ENCODE data around the gene CLCN6. TPM values are rescaled to one million over a fixed set of nuclear protein-coding genes. Genes with fewer than 3 reads are reported as not detected.

Gene CLCN6
- total and polyA plus RNA-seq, 2 of the 8 experiments (the other 6 are each of a cell fraction or from before 2014, with no cell fraction given): 15.7 to 26.0 TPM

DNA sequence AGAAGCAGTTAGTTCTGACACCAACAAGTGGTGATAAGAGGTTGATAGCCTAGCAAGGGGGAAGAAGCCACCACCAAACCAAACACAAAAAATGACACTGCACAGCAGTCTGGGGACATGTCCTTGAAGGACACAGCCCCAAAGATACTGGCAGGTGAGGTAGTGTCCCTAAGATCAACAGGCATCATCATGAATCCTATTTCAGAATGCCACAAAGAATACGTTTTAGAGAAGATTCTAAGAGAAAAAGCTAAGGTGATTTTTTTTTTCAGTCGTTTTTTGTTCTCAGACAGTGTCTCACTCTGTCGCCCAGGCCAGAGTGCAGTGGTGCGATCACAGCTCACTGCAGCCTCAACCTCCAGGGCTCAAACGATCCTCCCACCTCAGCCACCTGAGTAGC, 19.8 kb upstream of the CLCN6 start:
- Histone ChIP-seq H3K23ac (ENCODE audit: insufficient read length) (no peak overlapping the region), H4K8ac (ENCODE audit: extremely low read depth, insufficient read depth, low read length) (no peak overlapping the region), H2BK15ac (ENCODE audit: low read length) (peak overlapping the region; percentile 95), H3K23me2 (ENCODE audit: low read depth, low read length) (no peaks in the 10 kb centered on the region), H3K79me1 (ENCODE audit: low read depth, low read length) (no peaks in the 10 kb centered on the region), H3K79me2 (ENCODE audit: control insufficient read depth in 1 of 2, insufficient read depth in 2 of 2, low read length in 2 of 2) (no peaks in the 10 kb centered on the region), H2AK5ac (ENCODE audit: low read depth, low read length) (0 out of 2 replicates have a peak overlapping the region, but pooled peaks have one; percentile 90), H2BK20ac (ENCODE audit: low read length) (0 out of 2 replicates have a peak overlapping the region, but pooled peaks have one; percentile 80), H3K4me2 (ENCODE audit: insufficient read depth in 1 of 2, low read depth in 2 of 2, low read length in 2 of 2) (no peak overlapping the region), H3K36me3 (ENCODE audit: control insufficient read depth in 2 of 4, insufficient read depth in 4 of 4, low read length in 3 of 4) (peaks cover 0 to 6% (median 2%) of the 10 kb centered on the region in 4 experiments; a peak in 3 of 8 replicates), H2BK12ac (ENCODE audit: low read depth, low read length) (peak overlapping the region; percentile 92), H2AFZ (ENCODE audit: low read length) (no peak overlapping the region), H3K14ac (ENCODE audit: insufficient read length) (no peak overlapping the region), H2BK5ac (ENCODE audit: low read depth, low read length) (no peak overlapping the region), H3K9ac (replicated peaks in 1 of 4; ENCODE audit: extremely low read depth in 1 of 4, low read depth in 3 of 4, low read length in 3 of 4) (no peak overlapping the region), H3K27ac (ENCODE audit: low read depth, low read length) (no peak overlapping the region), H3K27me3 (replicated peaks in 1 of 4; ENCODE audit: control insufficient read depth in 3 of 4, extremely low read depth in 1 of 4, insufficient read depth in 3 of 4, low read length in 3 of 4) (no peaks in the 10 kb centered on the region), H3K4me1 (replicated peaks in 1 of 4; ENCODE audit: control insufficient read depth in 3 of 4, insufficient read depth in 4 of 4, low read length in 3 of 4) (peaks cover 7 to 34% (median 25%) of the 10 kb centered on the region in 4 experiments), H4K20me1 (replicated peaks in 1 of 2; ENCODE audit: control insufficient read depth in 1 of 2, insufficient read depth in 2 of 2, low read length in 2 of 2) (peaks cover 0 to 3% of the 10 kb centered on the region in 2 experiments), H3K4ac (replicated peaks; ENCODE audit: insufficient read length, low read depth, low read length) (peak overlapping the region; percentile 55), H3K4me3 (ENCODE audit: extremely low read depth in 1 of 4, insufficient read depth in 2 of 4, low read depth in 3 of 4, low read length in 4 of 4) (no peak overlapping the region), H4K91ac (replicated peaks; ENCODE audit: insufficient read length, low read length) (peak overlapping the region; percentile 29), H4K5ac (ENCODE audit: insufficient read length, low read depth, low read length) (no peak overlapping the region), H3K9me3 (ENCODE audit: insufficient read depth in 2 of 2, low read depth in 1 of 2, low read length in 1 of 2) (no peaks in the 10 kb centered on the region), H2BK120ac (replicated peaks; ENCODE audit: low read depth, low read length) (peak overlapping the region; percentile 30), H3K18ac (ENCODE audit: extremely low read depth, low read length) (no peak overlapping the region), H3K56ac (replicated peaks; ENCODE audit: insufficient read length, low read depth, low read length) (no peak overlapping the region)
- TF ChIP-seq, protein P1, sequence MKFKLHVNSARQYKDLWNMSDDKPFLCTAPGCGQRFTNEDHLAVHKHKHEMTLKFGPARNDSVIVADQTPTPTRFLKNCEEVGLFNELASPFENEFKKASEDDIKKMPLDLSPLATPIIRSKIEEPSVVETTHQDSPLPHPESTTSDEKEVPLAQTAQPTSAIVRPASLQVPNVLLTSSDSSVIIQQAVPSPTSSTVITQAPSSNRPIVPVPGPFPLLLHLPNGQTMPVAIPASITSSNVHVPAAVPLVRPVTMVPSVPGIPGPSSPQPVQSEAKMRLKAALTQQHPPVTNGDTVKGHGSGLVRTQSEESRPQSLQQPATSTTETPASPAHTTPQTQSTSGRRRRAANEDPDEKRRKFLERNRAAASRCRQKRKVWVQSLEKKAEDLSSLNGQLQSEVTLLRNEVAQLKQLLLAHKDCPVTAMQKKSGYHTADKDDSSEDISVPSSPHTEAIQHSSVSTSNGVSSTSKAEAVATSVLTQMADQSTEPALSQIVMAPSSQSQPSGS (IDR thresholded peaks at IDR 0.05; ENCODE audit: low read length): no peak
- no peak for TF ChIP-seq CREB1 (IDR thresholded peaks at IDR 0.05)
- TF ChIP-seq GABPA (IDR thresholded peaks at IDR 0.05; ENCODE audit: borderline replicate concordance, insufficient read depth, low read length): no peak
- TF ChIP-seq CHD1 (IDR thresholded peaks at IDR 0.05; ENCODE audit: low read depth, low read length): no peak
- 70% methylated on average over 5 of the region's 5 CpGs; no CpG with 5 or more reads in 1 of the 2 experiments for WGBS, 2 experiments (ENCODE audit: extremely low coverage in 1 of 2, insufficient coverage in 1 of 2, insufficient read length in 1 of 2, insufficient replicate concordance in 2 of 2, low coverage in 1 of 2, low lambda C conversion rate in 2 of 2, missing lambda C conversion rate in 1 of 2)
- ChIA-PET POLR2A (ENCODE audit: partially characterized antibody) (interaction anchor here (0.9 to 3.0 kb wide), 8 partner anchors 8 to 49 kb away, joined by 3 to 27 read pairs (median 7); partner anchors contain the start of genes AGTRAP, CLCN6 and MTHFR), CTCF (ENCODE audit: partially characterized antibody) (interaction anchor here (0.6 to 5.4 kb wide), 14 partner anchors 8 to 280 kb away, joined by 3 to 49 read pairs (median 4); partner anchors contain the start of genes CLCN6 and MTHFR)
- DNase-seq (ENCODE audit: low read depth in 1 of 2, low spot score in 2 of 2) (no peak), FAIRE-seq (no peak)
